GM18517 (cell line): Measurements from ENCODE around the gene CCDC17.
"Not testable (repeated sequence)": the region's sequence is repeated elsewhere in the genome, so short reads cannot be mapped to it uniquely, and the experiment has no call there.

Experiments
- ATAC-seq: cut with Tn5 transposase; IDR thresholded peaks from one replicate; pipeline ENCODE4 v1.9.1; 2021; ENCODE audit warnings: mild to moderate bottlenecking, moderate library complexity; ENCODE audit not compliant: unreplicated experiment

The CCDC17 gene

GRCh38 chr1:45622524-45623394, 1.1 kb downstream of the CCDC17 start:
- ATAC-seq = no peak

- ATAC-seq = no peak
Observed at GRCh38 chr1:45621895-45622523, 1.8 kb downstream of the CCDC17 start.

- no peak for ATAC-seq
Observed at GRCh38 chr1:45621501-45621836, 2.4 kb downstream of the CCDC17 start.

GRCh38 chr1:45620588-45621500, 3.0 kb downstream of the CCDC17 start:
- no peak for ATAC-seq

DNA sequence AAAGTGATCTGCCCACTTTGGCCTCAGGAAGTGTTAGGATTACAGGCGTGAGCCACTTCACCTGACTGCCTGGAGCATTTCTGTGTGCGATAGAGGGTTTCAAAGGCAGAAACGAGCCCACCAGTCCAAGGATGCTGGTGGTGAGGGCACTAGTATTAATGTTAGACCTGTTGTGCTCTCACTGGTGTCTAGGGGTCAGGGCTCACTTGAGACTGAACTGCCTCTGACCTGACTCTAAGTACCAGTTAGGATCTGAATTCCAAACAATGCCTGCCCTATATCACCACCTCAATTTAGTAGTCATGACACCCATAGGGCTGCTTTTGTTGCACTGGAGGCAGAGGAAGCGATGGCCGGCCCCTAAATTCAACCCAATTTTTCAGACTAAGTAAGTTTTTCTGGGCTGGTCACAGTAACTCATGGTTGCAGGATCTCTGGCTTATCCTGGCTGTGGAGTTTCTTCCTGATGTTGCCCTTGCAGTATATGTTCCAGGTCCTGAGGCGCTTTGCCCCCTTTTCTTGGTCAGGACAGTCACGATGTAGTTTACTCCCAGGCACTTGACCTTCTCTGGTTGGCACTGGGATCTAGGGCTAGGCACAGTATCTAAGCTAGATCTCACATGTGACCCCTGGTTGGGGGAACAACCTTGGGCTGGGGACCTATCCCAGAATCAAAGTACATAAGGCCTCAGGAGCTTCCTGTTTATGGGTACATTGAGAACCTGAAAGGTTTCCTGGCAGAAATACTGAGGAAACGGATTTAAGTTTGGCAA, 4.5 kb downstream of the CCDC17 start:
- ATAC-seq = no peak

GRCh38 chr1:45617618-45618017, 6.2 kb downstream of the CCDC17 start:
- no peak for ATAC-seq

- no peak for ATAC-seq
Observed at GRCh38 chr1:45615885-45616284, 8.0 kb downstream of the CCDC17 start.

DNA sequence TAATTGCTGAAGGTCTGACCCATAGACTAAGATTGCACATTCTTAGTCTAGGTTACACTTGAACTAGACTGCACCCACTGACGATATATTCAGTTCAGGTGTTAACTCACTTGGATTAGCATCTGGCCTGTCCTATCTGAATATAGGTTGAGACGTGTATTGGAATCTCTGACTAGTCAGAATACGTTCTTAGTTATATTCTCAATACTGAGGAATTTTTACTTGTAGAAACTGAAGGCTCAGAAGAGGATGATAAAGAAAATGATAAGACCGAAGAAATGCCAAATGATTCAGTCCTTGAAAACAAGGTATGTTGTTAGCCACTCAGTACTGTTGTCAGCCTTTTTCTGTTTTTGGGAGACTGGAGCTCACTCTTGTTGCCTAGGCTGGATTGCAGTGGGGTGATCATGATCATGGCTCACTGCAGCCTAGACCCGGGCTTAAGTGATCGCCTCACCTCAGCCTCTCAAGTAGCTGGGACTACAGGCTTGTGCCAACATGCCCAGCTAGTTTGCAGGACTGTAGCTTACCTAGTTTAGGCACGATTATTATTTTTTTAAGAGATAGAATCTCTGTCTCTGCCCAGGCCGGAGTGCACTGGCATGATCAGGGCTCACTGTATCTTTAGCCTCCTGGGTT, 10.8 kb downstream of the CCDC17 start:
- no peak for ATAC-seq

DNA sequence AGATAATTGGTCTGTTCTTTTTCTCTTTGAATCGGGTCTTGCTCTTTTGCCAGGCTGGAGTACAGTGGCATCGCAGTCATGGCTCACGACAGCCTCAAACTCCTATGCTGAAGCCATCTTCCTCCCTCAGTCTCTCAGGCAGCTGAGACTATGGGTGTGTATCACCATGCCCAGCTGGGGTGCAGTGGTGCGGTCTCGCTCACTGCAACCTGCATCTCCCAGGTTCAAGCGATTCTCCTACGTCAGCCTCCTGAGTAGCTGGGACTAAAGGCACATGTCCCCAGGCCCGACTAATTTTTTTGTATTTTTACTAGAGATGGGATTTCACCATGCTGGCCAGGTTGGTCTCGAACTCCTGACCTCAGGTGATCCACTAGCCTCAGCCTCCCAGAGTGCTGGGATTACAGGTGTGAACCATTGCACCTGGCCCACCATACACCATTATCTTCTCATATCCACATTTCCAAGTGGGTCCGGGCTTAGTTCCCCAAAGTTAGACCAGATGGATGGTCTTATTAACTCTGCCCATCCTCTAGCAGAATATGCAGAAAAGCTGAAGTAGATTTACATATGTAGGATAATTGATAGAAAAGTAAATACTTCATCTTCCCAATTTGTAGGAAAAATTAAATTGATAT, 13.1 kb downstream of the CCDC17 start:
- ATAC-seq = no peak

GRCh38 chr1:45608175-45609156, 15.4 kb downstream of the CCDC17 start:
- no peak for ATAC-seq

- ATAC-seq = no peak
Observed at GRCh38 chr1:45607404-45608074, 16.3 kb downstream of the CCDC17 start.

DNA sequence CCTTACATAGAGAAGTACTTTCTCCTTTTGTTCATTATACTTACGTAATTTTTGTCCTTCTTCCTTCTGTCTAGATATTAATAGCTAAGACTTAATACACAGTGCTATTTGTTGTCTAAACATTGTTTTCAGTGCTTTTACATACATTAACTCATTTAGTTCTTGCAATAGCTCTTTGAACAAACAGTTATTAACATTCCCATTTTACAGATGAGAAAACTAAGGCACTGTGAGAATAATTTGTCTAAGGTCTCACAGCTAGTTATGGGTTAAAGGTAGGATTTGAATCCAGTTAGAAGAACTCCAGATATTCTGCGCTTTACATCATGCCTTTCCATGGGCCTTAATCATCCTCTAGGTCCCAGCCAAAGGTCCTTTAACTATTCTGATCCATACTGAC, 19.6 kb downstream of the CCDC17 start:
- no peak for ATAC-seq

- ATAC-seq = not testable (repeated sequence)
Observed at GRCh38 chr1:45596765-45597164, 27.1 kb downstream of the CCDC17 start.

GRCh38 chr1:45594412-45594811, 29.4 kb downstream of the CCDC17 start:
- ATAC-seq = no peak

DNA sequence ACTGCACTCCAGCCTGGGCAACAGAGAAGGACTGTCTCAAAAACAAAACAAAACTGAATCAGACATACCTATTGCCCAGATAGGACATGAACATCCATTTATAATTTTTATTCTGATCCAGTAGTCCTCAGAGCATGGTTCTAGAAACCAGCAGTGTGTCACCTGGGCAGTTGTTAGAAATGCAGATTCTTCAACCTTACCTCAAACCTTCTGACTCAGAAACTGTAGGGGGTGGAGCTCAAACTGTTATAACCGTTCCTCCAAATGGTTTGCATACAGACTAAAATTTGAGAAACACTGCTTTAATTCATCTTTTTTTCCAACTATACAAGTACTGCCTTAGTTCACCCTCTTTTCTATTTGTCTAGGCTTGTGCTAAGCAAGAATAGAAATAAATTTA, 34.0 kb downstream of the CCDC17 start:
- no peak for ATAC-seq

DNA sequence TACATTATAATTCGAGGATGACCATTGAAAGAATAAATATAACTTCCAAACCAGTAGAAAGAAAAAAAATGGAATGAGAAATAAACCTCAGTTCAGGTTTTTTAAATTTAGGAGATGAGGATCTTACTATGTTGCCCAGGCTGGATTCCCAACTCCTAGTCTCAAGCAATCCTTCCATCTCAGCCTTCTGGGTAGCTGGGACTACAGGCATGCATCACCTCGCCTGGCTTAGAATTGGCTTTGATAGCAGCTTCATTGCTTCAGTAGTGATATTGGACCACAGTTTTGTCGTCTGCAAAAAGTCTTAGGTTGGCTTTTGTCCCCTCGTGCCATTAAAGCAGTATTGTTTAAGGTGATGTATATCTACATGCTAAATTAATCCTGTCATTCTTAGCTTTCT, 37.1 kb downstream of the CCDC17 start:
- ATAC-seq = no peak

- no peak for ATAC-seq
Observed at GRCh38 chr1:45585496-45586075, 38.3 kb downstream of the CCDC17 start.

DNA sequence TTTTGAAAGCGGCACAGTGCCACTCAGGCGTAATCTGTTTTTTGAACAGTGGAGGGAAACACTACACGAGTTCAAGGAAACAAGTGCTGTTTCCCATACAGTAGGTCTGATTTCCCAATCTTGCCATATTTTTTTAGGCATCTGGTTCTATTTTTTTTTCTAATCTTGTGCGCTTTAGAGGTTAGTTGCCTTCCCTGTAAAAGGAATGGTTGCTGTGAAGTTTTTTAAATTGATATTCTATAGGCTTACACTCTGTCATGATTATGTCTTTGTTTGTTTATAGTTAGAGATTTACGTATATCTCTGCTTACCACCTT, 38.8 kb downstream of the CCDC17 start:
- ATAC-seq = no peak
